B cell (primary cell): ENCODE data around the gene WDFY4. TPM values are rescaled to one million over a fixed set of nuclear protein-coding genes. Genes with fewer than 3 reads are reported as not detected.

Source experiments
- ATAC-seq: fragments of 200-7000 bp; cut with Tn5 transposase; one replicate; pipeline ENCODE4 v1.10.0; 2021; ENCODE audit warnings: low read depth, mild to moderate bottlenecking, moderate number of reproducible peaks, moderate library complexity
- CTCF ChIA-PET: fragments of 350-600 bp; sonication (Branson Sonifier 250); formaldehyde crosslinking; loops from one replicate; lab custom pipeline; 2021; ENCODE audit warnings: antibody characterized with exemption, inconsistent platforms; lab: Charles Lee
- POLR2A ChIA-PET: fragments of 350-600 bp; sonication (Branson Sonifier 250); formaldehyde crosslinking; loops from one replicate; lab custom pipeline; 2021; ENCODE audit warnings: antibody characterized with exemption; lab: Charles Lee
- DNase-seq: peaks from one replicate; pipeline ENCODE4 v3.0.0; 2013
- H2AFZ ChIP-seq: 2 replicates; pipeline ENCODE4 v1.6.1; 2012; ENCODE audit warnings: mild to moderate bottlenecking, low read depth, low read length; ENCODE audit not compliant: insufficient read depth, poor library complexity, severe bottlenecking
- H3K27ac ChIP-seq, 2 donors: 1 replicate in 1 of 2; 2 replicates in 1 of 2; pipeline ENCODE4 v1.5.1; 2012 to 2013; ENCODE audit warnings: low read length in 2 of 2, mild to moderate bottlenecking in 2 of 2, moderate library complexity in 1 of 2
- H3K27me3 ChIP-seq, 4 experiments: fragments of 200-600 bp in 1 of 4; sonication (generic) in 1 of 4; replicated peaks in 1 of 4; 1 replicate in 2 of 4; 2 replicates in 2 of 4; pipeline versions ENCODE4 v1.6.1 to v1.7.0; 2013 to 2016; ENCODE audit warnings: low read length in 3 of 4, mild to moderate bottlenecking in 2 of 4, mixed read lengths in 1 of 4, moderate library complexity in 1 of 4; ENCODE audit not compliant: insufficient read depth in 4 of 4, control insufficient read depth in 3 of 4; ENCODE audit errors: control extremely low read depth in 1 of 4
- H3K36me3 ChIP-seq, 2 experiments: replicated peaks in 1 of 2; 1 replicate in 1 of 2; 2 replicates in 1 of 2; pipeline versions ENCODE4 v1.6.1 to v1.7.1; 2013; ENCODE audit warnings: low read length in 1 of 2; ENCODE audit not compliant: insufficient read depth in 2 of 2, control insufficient read depth in 1 of 2; ENCODE audit errors: control extremely low read depth in 1 of 2, extremely low read depth in 1 of 2
- H3K4me1 ChIP-seq, 2 donors: fragments of 200-600 bp in 1 of 2; sonication (generic) in 1 of 2; 1 replicate in 1 of 2; 2 replicates in 1 of 2; pipeline versions ENCODE4 v1.5.1 to v1.6.1; 2013 to 2017; ENCODE audit warnings: low read length in 2 of 2; ENCODE audit not compliant: control insufficient read depth in 2 of 2, insufficient read depth in 2 of 2
- H3K4me2 ChIP-seq: replicated peaks from 2 replicates; pipeline ENCODE3; 2012; ENCODE audit warnings: mild to moderate bottlenecking, low read depth, low read length; ENCODE audit not compliant: poor library complexity, severe bottlenecking
- H3K4me3 ChIP-seq, 5 experiments: fragments of 200-600 bp in 1 of 5; sonication (generic) in 1 of 5; 1 replicate in 3 of 5; 2 replicates in 2 of 5; pipeline versions ENCODE4 v1.5.1 to v1.7.0; 2011 to 2016; ENCODE audit warnings: low read length in 4 of 5, mild to moderate bottlenecking in 4 of 5, low read depth in 2 of 5, control low read depth in 1 of 5, moderate library complexity in 1 of 5; ENCODE audit not compliant: insufficient read depth in 1 of 5; ENCODE audit errors: control extremely low read depth in 1 of 5, extremely low read depth in 1 of 5
- H3K79me2 ChIP-seq: fragments of 200-600 bp; sonication (generic); one replicate; pipeline ENCODE4 v1.6.0; 2016; ENCODE audit warnings: low read length; ENCODE audit not compliant: control insufficient read depth, insufficient read depth
- H3K9ac ChIP-seq: fragments of 200-600 bp; sonication (generic); 2 replicates; pipeline ENCODE4 v1.6.1; 2017; ENCODE audit warnings: mild to moderate bottlenecking, low read length, moderate library complexity
- H3K9me3 ChIP-seq, 3 donors: one replicate each; pipeline versions ENCODE4 v1.6.1 to v1.7.1; 2013; ENCODE audit warnings: low read length in 2 of 3; ENCODE audit not compliant: control insufficient read depth in 2 of 3, insufficient read depth in 1 of 3; ENCODE audit errors: control extremely low read depth in 1 of 3
- H4K20me1 ChIP-seq: 2 replicates; pipeline ENCODE4 v1.6.0; 2012; ENCODE audit warnings: mild to moderate bottlenecking, low read length; ENCODE audit not compliant: insufficient read depth, control insufficient read depth, poor library complexity, severe bottlenecking
- H3K27ac Mint-ChIP-seq: one replicate; pipeline ENCODE4 v1.8.0; 2021; ENCODE audit warnings: mixed read lengths
- H3K27me3 Mint-ChIP-seq: one replicate; pipeline ENCODE4 v1.8.0; 2021; ENCODE audit warnings: mixed read lengths
- H3K4me1 Mint-ChIP-seq: one replicate; pipeline ENCODE4 v1.8.0; 2021; ENCODE audit warnings: mixed read lengths
- H3K4me3 Mint-ChIP-seq: one replicate; pipeline ENCODE4 v1.8.0; 2021; ENCODE audit warnings: mixed read lengths
- H3K9me3 Mint-ChIP-seq: one replicate; pipeline ENCODE4 v1.8.0; 2022; ENCODE audit warnings: mixed read lengths; ENCODE audit not compliant: insufficient read depth
- CTCF ChIP-seq: fragments of 200-600 bp; IDR thresholded peaks from one replicate; pipeline ENCODE4 v1.8.0; 2022; ENCODE audit warnings: antibody characterized with exemption, mild to moderate bottlenecking
- EZH2 ChIP-seq: IDR thresholded peaks from 2 replicates; pipeline ENCODE4 v1.6.1; 2012; ENCODE audit warnings: borderline replicate concordance, low read depth, mild to moderate bottlenecking, moderate library complexity, low read length; ENCODE audit not compliant: insufficient read depth, poor library complexity, severe bottlenecking
- whole genome bisulfite sequencing: methylation state at CpG from one replicate; pipeline ENCODE4 v1.1.5; 2013; ENCODE audit warnings: missing lambda C conversion rate; ENCODE audit not compliant: insufficient coverage; 5-methylcytosine and 5-hydroxymethylcytosine counted together
- intact Hi-C: fragments of 100-400 bp; cut with micrococcal nuclease; formaldehyde crosslinking; loops from one replicate; pipeline ENCODE4 v1.10.0; 2022
- polyA plus RNA-seq: library from polyadenylated mRNA; depleted of rRNA; stranded (reverse); fragments of >200 nt; gene quantifications from 2 replicates; pipeline ENCODE4 v1.2.3, GENCODE V29; 2012
- total RNA-seq, 2 donors: library from RNA; stranded (reverse); fragments of 120-200 nt in 1 of 2; gene quantifications; 1 replicate in 1 of 2; 2 replicates in 1 of 2; pipeline versions ENCODE4 v1.2.3 to v1.2.4, GENCODE V29; 2013 to 2022

The WDFY4 gene
- total and polyA plus RNA-seq, 2 donors (not counting 1 experiment from before 2014, with no cell fraction given) = 262 to 560 TPM

- Mint-ChIP-seq H3K4me1 (no peaks in the 10 kb centered on the region), H3K27ac (no peak overlapping the region), H3K9me3 (no peaks in the 10 kb centered on the region), H3K27me3 (no peaks in the 10 kb centered on the region), H3K4me3 (no peak overlapping the region)
- Histone ChIP-seq H3K9me3 (no peaks in the 10 kb centered on the region), H3K27me3 (no peaks in the 10 kb centered on the region), H2AFZ (no peak overlapping the region), H3K36me3 (peaks cover 7 to 87% of the 10 kb centered on the region in 2 experiments), H3K4me1 (no peaks in the 10 kb centered on the region), H3K4me3 (no peak overlapping the region), H3K27ac (no peak overlapping the region), H3K79me2 (no peaks in the 10 kb centered on the region), H3K4me2 (no peak overlapping the region), H4K20me1 (peaks cover 37% of the 10 kb centered on the region), H3K9ac (no peak overlapping the region)
- ChIA-PET CTCF (no interaction called here), POLR2A (no interaction called here)
- DNase-seq = no peak
- 73% methylated on average over 4 of the region's 5 CpGs for WGBS
- intact Hi-C loops = no loop called here
- TF ChIP-seq CTCF (no peak), EZH2 (no peak)
- ATAC-seq = no peak
These were observed 244.8 kb downstream of the WDFY4 start for GRCh38 chr10:48929413-48929990.

DNA sequence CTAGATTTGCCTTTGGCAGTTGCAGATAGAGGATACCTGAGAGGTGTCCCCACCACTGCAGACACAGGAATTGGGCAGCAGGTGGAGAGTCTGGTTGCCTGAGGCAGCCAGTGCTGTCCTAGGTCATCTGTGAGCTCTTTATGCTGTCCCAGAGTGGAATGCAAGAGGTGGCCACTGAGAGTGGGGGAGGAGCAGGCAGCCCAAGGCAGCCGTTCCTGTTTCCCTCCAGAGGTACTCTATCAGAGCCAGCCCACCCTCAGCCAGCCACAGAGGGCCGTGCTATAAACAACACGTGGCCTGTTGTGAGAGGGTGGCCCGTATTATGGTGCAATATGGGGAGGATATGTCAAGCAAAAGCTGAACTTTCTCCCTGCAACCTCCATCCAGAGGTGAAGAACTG, 246.5 kb downstream of the WDFY4 start:
- Mint-ChIP-seq H3K9me3 (no peaks in the 10 kb centered on the region), H3K4me3 (no peak overlapping the region), H3K27me3 (no peaks in the 10 kb centered on the region), H3K27ac (no peak overlapping the region), H3K4me1 (no peaks in the 10 kb centered on the region)
- no peak for ATAC-seq
- H3K27me3 ChIP-seq = no peaks in the 10 kb centered on the region
- no peaks in the 10 kb centered on the region for H3K9me3 ChIP-seq
- WGBS = no CpG with 5 or more reads among the region's 4 CpGs
- peaks cover 7 to 73% of the 10 kb centered on the region in 2 experiments for H3K36me3 ChIP-seq
- POLR2A ChIA-PET = interaction anchor here (0.6 kb wide), 1 partner anchor 18 kb away, joined by 3 read pairs; no protein-coding TSS in a partner anchor
- no peak for DNase-seq
- no peaks in the 10 kb centered on the region for H3K79me2 ChIP-seq
- H2AFZ ChIP-seq = no peak overlapping the region
- CTCF ChIA-PET = no interaction called here
- H4K20me1 ChIP-seq = peaks cover 34% of the 10 kb centered on the region
- intact Hi-C loops = no loop called here
- H3K27ac ChIP-seq = no peak overlapping the region
- no peak overlapping the region for H3K4me3 ChIP-seq
- no peak overlapping the region for H3K4me2 ChIP-seq
- no peak overlapping the region for H3K9ac ChIP-seq
- no peaks in the 10 kb centered on the region for H3K4me1 ChIP-seq
- no peak for TF ChIP-seq CTCF
- no peak for TF ChIP-seq EZH2
